Uterus (tissue), 2 donors: ENCODE measurements around the gene AHI1.

Source experiments
- CTCF ChIP-seq, 4 experiments: fragments of 200-600 bp in 2 of 4; fragments of 450-650 bp in 2 of 4; sonication (generic) in 2 of 4; IDR thresholded peaks; one replicate each; pipeline ENCODE4 v1.5.1; 2016 to 2019; ENCODE audit warnings: antibody characterized with exemption in 4 of 4, mild to moderate bottlenecking in 2 of 4, moderate library complexity in 1 of 4
- POLR2A ChIP-seq, 2 donors: fragments of 450-650 bp; IDR thresholded peaks; one replicate each; pipeline ENCODE4 v1.6.1; 2016; ENCODE audit warnings: antibody characterized with exemption in 2 of 2, mild to moderate bottlenecking in 1 of 2, moderate library complexity in 1 of 2

- no peak for TF ChIP-seq CTCF (IDR thresholded peaks at IDR 0.05)
- no peak for TF ChIP-seq POLR2A (IDR thresholded peaks at IDR 0.05)
Observed at GRCh38 chr6:135289816-135290215, 207.7 kb downstream of the AHI1 start.
